GM18861 (cell line): ENCODE data around the gene CAPN9.

ENCODE experiments used
- ATAC-seq: cut with Tn5 transposase; IDR thresholded peaks from one replicate; pipeline ENCODE4 v1.9.1; 2021; ENCODE audit not compliant: unreplicated experiment

The CAPN9 gene

GRCh38 chr1:230768903-230769570 lies 21.8 kb downstream of the CAPN9 start:
- ATAC-seq, result no peak

GRCh38 chr1:230770317-230770716 lies 23.1 kb downstream of the CAPN9 start:
- ATAC-seq, result no peak

- ATAC-seq, result no peak
These were observed 24.7 kb downstream of the CAPN9 start for GRCh38 chr1:230771773-230772354.

GRCh38 chr1:230772457-230773395 lies 25.5 kb downstream of the CAPN9 start:
- no peak for ATAC-seq

GRCh38 chr1:230773396-230774033 lies 26.3 kb downstream of the CAPN9 start:
- no peak for ATAC-seq

GRCh38 chr1:230778916-230779590 lies 31.9 kb downstream of the CAPN9 start:
- ATAC-seq, result no peak

GRCh38 chr1:230781131-230781530 lies 33.9 kb downstream of the CAPN9 start:
- no peak for ATAC-seq

- ATAC-seq, result peak; percentile 64
These were observed 34.4 kb downstream of the CAPN9 start for GRCh38 chr1:230781594-230781993.

- no peak for ATAC-seq
These were observed 37.0 kb downstream of the CAPN9 start for GRCh38 chr1:230784163-230784562.

- no peak for ATAC-seq
These were observed 38.6 kb downstream of the CAPN9 start for GRCh38 chr1:230785636-230786384.

GRCh38 chr1:230786385-230786753 lies 39.2 kb downstream of the CAPN9 start:
- ATAC-seq, result no peak

GRCh38 chr1:230787471-230787870 lies 40.3 kb downstream of the CAPN9 start:
- no peak for ATAC-seq

- ATAC-seq, result no peak
These were observed 41.5 kb downstream of the CAPN9 start for GRCh38 chr1:230788561-230789275.

- no peak for ATAC-seq
These were observed 42.8 kb downstream of the CAPN9 start for GRCh38 chr1:230790026-230790425.

GRCh38 chr1:230791986-230792564 lies 44.9 kb downstream of the CAPN9 start:
- ATAC-seq, result no peak

GRCh38 chr1:230792691-230793462 lies 45.7 kb downstream of the CAPN9 start:
- no peak for ATAC-seq

- no peak for ATAC-seq
These were observed 46.2 kb downstream of the CAPN9 start for GRCh38 chr1:230793463-230793745.

GRCh38 chr1:230794431-230794830 lies 47.2 kb downstream of the CAPN9 start:
- ATAC-seq, result no peak
